Spleen (tissue), 7 donors: ENCODE results near the gene SORBS1.

Source experiments
- CTCF ChIP-seq, 11 experiments: fragments of 200-600 bp in 7 of 11; fragments of 450-650 bp in 4 of 11; sonication (generic) in 4 of 11; IDR thresholded peaks in 8 of 11; conservative IDR thresholded peaks in 3 of 11; 1 replicate in 7 of 11; 2 replicates in 4 of 11; pipeline versions ENCODE4 v1.4.0 to v1.8.0; 2016 to 2021; ENCODE audit warnings: antibody characterized with exemption in 11 of 11, inconsistent platforms in 4 of 11, mild to moderate bottlenecking in 1 of 11
- POLR2A ChIP-seq, 3 donors: fragments of 450-650 bp; IDR thresholded peaks; one replicate each; pipeline ENCODE4 v1.5.1; 2017; ENCODE audit warnings: antibody characterized with exemption in 3 of 3, mild to moderate bottlenecking in 1 of 3
- POLR2AphosphoS5 ChIP-seq, 3 donors: sonication (generic); formaldehyde crosslinking; IDR thresholded peaks; one replicate each; pipeline ENCODE4 v1.5.1; 2017; ENCODE audit warnings: antibody characterized with exemption in 3 of 3
- donor health status: DM: no; HTN: no; CAD: no; lungs with moderate emphysema.
- donor health status: DM: no; HTN: no; CAD: no.
- donor health status: DM: no; HTN: no; CAD: no.

GRCh38 chr10:95458871-95459270 is 102.3 kb downstream of the SORBS1 start:
- TF ChIP-seq CTCF (IDR thresholded peaks at IDR 0.05 in 8 of 11, conservative IDR thresholded peaks at IDR 0.05 in 3 of 11) (no peak), POLR2AphosphoS5 (IDR thresholded peaks at IDR 0.05) (no peak), POLR2A (IDR thresholded peaks at IDR 0.05) (no peak)
